ENCODE data around the gene AFF1. TPM values are rescaled to one million over a fixed set of nuclear protein-coding genes. Genes with fewer than 3 reads are reported as not detected.

The AFF1 gene
- total and polyA plus RNA-seq, 2 of the 4 experiments (the other 2 are of a cell fraction): 7.0 to 9.6 TPM

- dilution Hi-C loops (cut with HindIII; ENCODE audit: low sequenced_read_pairs, unreplicated experiment) (no loop called here), intact Hi-C loops (cut with micrococcal nuclease) (no loop called here), in situ Hi-C loops (cut with MboI; ENCODE audit: low sequenced_read_pairs) (loop anchor here (25.0 kb wide), 1 partner anchor 618 kb away; no protein-coding TSS in a partner anchor)
- H2BK15ac ChIP-seq (ENCODE audit: low read depth, low read length): no peak overlapping the region
- H3K56ac ChIP-seq (ENCODE audit: extremely low read depth, insufficient read depth, low read length): no peak overlapping the region
- no peak overlapping the region for H3K4me2 ChIP-seq (ENCODE audit: low read depth, low read length)
- no peak overlapping the region for H2BK20ac ChIP-seq (ENCODE audit: low read depth, low read length)
- H4K20me1 ChIP-seq (ENCODE audit: insufficient read depth, low read length): peaks cover 8% of the 10 kb centered on the region; the same call in 1 of the 2 replicates
- H2AFZ ChIP-seq (replicated peaks; ENCODE audit: low read length, poor library complexity): no peak overlapping the region
- H3K9me3 ChIP-seq (ENCODE audit: control insufficient read depth, insufficient read depth, low read length): no peaks in the 10 kb centered on the region
- no peak overlapping the region for H4K5ac ChIP-seq (ENCODE audit: low read depth, low read length)
- no peak for ATAC-seq (ENCODE audit: low read depth)
- H3K27me3 ChIP-seq (ENCODE audit: control insufficient read depth, insufficient read depth, low read length): no peaks in the 10 kb centered on the region
- peaks cover 7% of the 10 kb centered on the region for H3K4me1 ChIP-seq (ENCODE audit: control insufficient read depth, insufficient read depth, low read length)
- no peak for TF ChIP-seq RFX5 (IDR thresholded peaks at IDR 0.05; ENCODE audit: low read depth, low read length)
- no peak for TF ChIP-seq USF2 (IDR thresholded peaks at IDR 0.05; ENCODE audit: low read depth, low read length)
- no peak for TF ChIP-seq POLR2A (IDR thresholded peaks at IDR 0.05; ENCODE audit: low read depth, low read length)
- H3K9ac ChIP-seq (ENCODE audit: low read depth, low read length): no peak overlapping the region
- ChIA-PET CTCF (no interaction called here), POLR2A (ENCODE audit: unreplicated experiment) (no interaction called here)
- peaks cover 2% of the 10 kb centered on the region; the same call in 1 of the 2 replicates for H3K9me1 ChIP-seq (ENCODE audit: insufficient read depth, low read length)
- H2BK5ac ChIP-seq (ENCODE audit: low read depth, low read length, poor library complexity, severe bottlenecking): no peak overlapping the region
- H3K4ac ChIP-seq (ENCODE audit: low read depth, low read length): no peak overlapping the region
- H4K8ac ChIP-seq (ENCODE audit: low read depth in 2 of 2, low read length in 2 of 2): no peak overlapping the region
- no peak overlapping the region for H4K91ac ChIP-seq (ENCODE audit: insufficient read depth, low read depth, low read length)
- no peak overlapping the region for H2AK9ac ChIP-seq (replicated peaks; ENCODE audit: low read depth, low read length, poor library complexity)
- no peak overlapping the region; the same call in 1 of the 2 replicates for H2AK5ac ChIP-seq (ENCODE audit: low read depth, low read length)
- no CpG with 5 or more reads among the region's 5 CpGs for WGBS, 2 experiments (ENCODE audit: extremely low coverage in 2 of 2, insufficient read length in 1 of 2)
- no peak overlapping the region for H3K4me3 ChIP-seq (ENCODE audit: insufficient read depth, low read depth, low read length)
- H3K36me3 ChIP-seq (ENCODE audit: control insufficient read depth, insufficient read depth, low read length): peaks cover 3% of the 10 kb centered on the region; the same call in 1 of the 2 replicates
- no peak for DNase-seq
- peaks cover 0 to 21% of the 10 kb centered on the region in 2 experiments; a peak in 3 of 4 replicates for H3K79me1 ChIP-seq (ENCODE audit: low read depth in 1 of 2, low read length in 2 of 2)
- no peak overlapping the region for H3K18ac ChIP-seq (ENCODE audit: low read depth, low read length)
- BruUV-seq (replicated peaks): no TSS peak
- H3K14ac ChIP-seq (replicated peaks; ENCODE audit: low read depth, low read length): no peak overlapping the region
- no peak overlapping the region for H3K23ac ChIP-seq (ENCODE audit: low read depth, low read length)
- H2BK120ac ChIP-seq (ENCODE audit: low read depth, low read length): no peak overlapping the region
- H3K27ac ChIP-seq (ENCODE audit: insufficient read depth, low read length): no peak overlapping the region
Measured at GRCh38 chr4:87105101-87105845, 170.5 kb downstream of the AFF1 start.

Data from IMR-90 (cell line).